Mucosa of rectum (tissue), 2 donors: ENCODE measurements around the gene DHRS7.

ENCODE experiments used
- H3K27ac ChIP-seq, 2 donors: one replicate each; pipeline ENCODE4 v1.7.0; 2013; ENCODE audit warnings: inconsistent platforms in 2 of 2, low read depth in 2 of 2, low read length in 2 of 2
- H3K27me3 ChIP-seq, 2 donors: one replicate each; pipeline ENCODE4 v1.7.0; 2013; ENCODE audit warnings: low read length in 2 of 2; ENCODE audit not compliant: control insufficient read depth in 2 of 2, insufficient read depth in 2 of 2
- H3K36me3 ChIP-seq, 2 donors: one replicate each; pipeline ENCODE4 v1.7.0; 2013; ENCODE audit warnings: low read length in 2 of 2; ENCODE audit not compliant: control insufficient read depth in 2 of 2, insufficient read depth in 2 of 2
- H3K4me1 ChIP-seq, 2 donors: one replicate each; pipeline ENCODE4 v1.7.0; 2013; ENCODE audit warnings: low read length in 2 of 2, mild to moderate bottlenecking in 1 of 2; ENCODE audit not compliant: control insufficient read depth in 2 of 2, insufficient read depth in 2 of 2
- H3K4me3 ChIP-seq, 2 donors: one replicate each; pipeline ENCODE4 v1.7.0; 2013; ENCODE audit warnings: low read length in 2 of 2
- H3K9ac ChIP-seq, 2 donors: one replicate each; pipeline ENCODE4 v1.7.0; 2013; ENCODE audit warnings: low read length in 2 of 2, low read depth in 1 of 2, mild to moderate bottlenecking in 1 of 2
- H3K9me3 ChIP-seq, 2 donors: one replicate each; pipeline ENCODE4 v1.7.0; 2013; ENCODE audit warnings: low read length in 2 of 2; ENCODE audit not compliant: control insufficient read depth in 2 of 2
- donor health status: healthy.
- donor health status: Normal muscosa, but diverticular disease.

Gene DHRS7

GRCh38 chr14:60153991-60154390 lies 11.2 kb downstream of the DHRS7 start:
- Histone ChIP-seq H3K27ac (no peak overlapping the region), H3K36me3 (peaks cover 12 to 13% of the 10 kb centered on the region in 2 donors), H3K9me3 (no peaks in the 10 kb centered on the region), H3K27me3 (no peaks in the 10 kb centered on the region), H3K4me3 (no peak overlapping the region), H3K9ac (no peak overlapping the region), H3K4me1 (peaks cover 0 to 4% of the 10 kb centered on the region in 2 donors)

- H3K36me3 ChIP-seq, result peaks cover 21 to 26% of the 10 kb centered on the region in 2 donors
- no peaks in the 10 kb centered on the region for H3K27me3 ChIP-seq
- H3K4me1 ChIP-seq, result peaks cover 0 to 4% of the 10 kb centered on the region in 2 donors
- H3K9ac ChIP-seq, result no peak overlapping the region
- H3K4me3 ChIP-seq, result no peak overlapping the region
- peak overlapping the region in 1 of 2 donors; percentile 9 for H3K27ac ChIP-seq
- H3K9me3 ChIP-seq, result no peaks in the 10 kb centered on the region
Observed at GRCh38 chr14:60151715-60152114, 13.5 kb downstream of the DHRS7 start.

GRCh38 chr14:60134702-60135101 lies 30.5 kb downstream of the DHRS7 start:
- peaks cover 0 to 2% of the 10 kb centered on the region in 2 donors for H3K36me3 ChIP-seq
- H3K4me1 ChIP-seq, result no peaks in the 10 kb centered on the region
- H3K27me3 ChIP-seq, result no peaks in the 10 kb centered on the region
- no peak overlapping the region for H3K27ac ChIP-seq
- H3K9me3 ChIP-seq, result no peaks in the 10 kb centered on the region
- no peak overlapping the region for H3K4me3 ChIP-seq
- H3K9ac ChIP-seq, result no peak overlapping the region

GRCh38 chr14:60133487-60133886 lies 31.7 kb downstream of the DHRS7 start:
- H3K27me3 ChIP-seq, result no peaks in the 10 kb centered on the region
- no peaks in the 10 kb centered on the region for H3K4me1 ChIP-seq
- no peak overlapping the region for H3K27ac ChIP-seq
- H3K9me3 ChIP-seq, result no peaks in the 10 kb centered on the region
- no peak overlapping the region for H3K9ac ChIP-seq
- no peak overlapping the region for H3K4me3 ChIP-seq
- peaks cover 0 to 2% of the 10 kb centered on the region in 2 donors for H3K36me3 ChIP-seq

- no peak overlapping the region for H3K4me3 ChIP-seq
- H3K9me3 ChIP-seq, result no peaks in the 10 kb centered on the region
- no peaks in the 10 kb centered on the region for H3K4me1 ChIP-seq
- H3K27ac ChIP-seq, result no peak overlapping the region
- H3K36me3 ChIP-seq, result peaks cover 50 to 55% of the 10 kb centered on the region in 2 donors
- no peaks in the 10 kb centered on the region for H3K27me3 ChIP-seq
- H3K9ac ChIP-seq, result no peak overlapping the region
Observed at GRCh38 chr14:60125918-60126317, 39.3 kb downstream of the DHRS7 start.

DNA sequence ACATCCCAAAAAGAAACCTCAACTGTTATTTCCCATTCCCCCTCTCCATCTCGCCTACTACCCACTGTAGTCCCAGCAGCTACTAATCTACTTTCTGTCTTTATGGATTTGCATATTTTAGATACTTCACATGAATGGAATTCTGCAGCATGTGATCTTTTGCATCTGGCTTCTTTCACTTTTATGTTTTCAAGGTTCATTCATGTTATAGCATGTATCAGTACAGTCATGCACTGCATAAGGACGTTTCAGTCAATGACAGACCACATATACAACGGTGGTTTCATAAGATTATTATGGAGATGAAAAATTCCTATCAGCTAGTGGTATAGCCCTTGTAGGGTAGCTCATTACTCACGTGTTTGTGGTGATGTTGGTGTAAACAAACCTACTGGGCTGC lies 49.0 kb downstream of the DHRS7 start:
- H3K9me3 ChIP-seq, result no peaks in the 10 kb centered on the region
- no peaks in the 10 kb centered on the region for H3K27me3 ChIP-seq
- H3K36me3 ChIP-seq, result peaks cover 28 to 40% of the 10 kb centered on the region in 2 donors
- H3K4me1 ChIP-seq, result no peaks in the 10 kb centered on the region
- H3K4me3 ChIP-seq, result no peak overlapping the region
- H3K27ac ChIP-seq, result no peak overlapping the region
- no peak overlapping the region for H3K9ac ChIP-seq

DNA sequence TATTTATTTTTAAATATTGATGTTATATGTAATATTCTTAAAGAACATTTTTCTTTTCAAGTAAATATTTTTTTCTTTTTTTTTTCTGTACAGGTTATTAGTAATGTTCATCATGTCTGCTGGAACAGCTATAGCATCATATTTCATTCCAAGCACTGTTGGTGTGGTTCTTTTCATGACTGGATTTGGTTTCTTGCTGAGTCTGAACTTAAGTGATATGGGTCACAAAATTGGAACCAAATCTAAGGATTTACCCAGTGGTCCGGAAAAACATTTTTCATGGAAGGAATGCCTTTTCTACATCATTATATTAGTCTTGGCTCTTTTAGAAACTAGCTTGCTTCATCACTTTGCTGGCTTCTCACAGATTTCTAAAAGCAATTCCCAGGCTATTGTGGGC lies 50.3 kb downstream of the DHRS7 start:
- Histone ChIP-seq H3K36me3 (peaks cover 24 to 34% of the 10 kb centered on the region in 2 donors), H3K9me3 (no peaks in the 10 kb centered on the region), H3K4me3 (no peak overlapping the region), H3K27me3 (no peaks in the 10 kb centered on the region), H3K9ac (no peak overlapping the region), H3K4me1 (no peaks in the 10 kb centered on the region), H3K27ac (no peak overlapping the region)

- H3K9ac ChIP-seq, result no peak overlapping the region
- no peaks in the 10 kb centered on the region for H3K27me3 ChIP-seq
- no peak overlapping the region for H3K4me3 ChIP-seq
- H3K36me3 ChIP-seq, result peaks cover 11 to 16% of the 10 kb centered on the region in 2 donors
- no peaks in the 10 kb centered on the region for H3K9me3 ChIP-seq
- H3K4me1 ChIP-seq, result no peaks in the 10 kb centered on the region
- no peak overlapping the region for H3K27ac ChIP-seq
Observed at GRCh38 chr14:60111732-60112131, 53.5 kb downstream of the DHRS7 start.

GRCh38 chr14:60107477-60107876 lies 57.7 kb downstream of the DHRS7 start:
- H3K4me3 ChIP-seq, result no peak overlapping the region
- no peaks in the 10 kb centered on the region for H3K27me3 ChIP-seq
- no peaks in the 10 kb centered on the region for H3K4me1 ChIP-seq
- no peak overlapping the region for H3K27ac ChIP-seq
- H3K36me3 ChIP-seq, result peaks cover 2 to 5% of the 10 kb centered on the region in 2 donors
- no peak overlapping the region for H3K9ac ChIP-seq
- no peaks in the 10 kb centered on the region for H3K9me3 ChIP-seq

GRCh38 chr14:60106339-60106738 lies 58.9 kb downstream of the DHRS7 start:
- Histone ChIP-seq H3K9ac (no peak overlapping the region), H3K9me3 (no peaks in the 10 kb centered on the region), H3K36me3 (peaks cover 2 to 5% of the 10 kb centered on the region in 2 donors), H3K27me3 (no peaks in the 10 kb centered on the region), H3K27ac (no peak overlapping the region), H3K4me1 (no peaks in the 10 kb centered on the region), H3K4me3 (no peak overlapping the region)

GRCh38 chr14:60102389-60102788 lies 62.8 kb downstream of the DHRS7 start:
- Histone ChIP-seq H3K27ac (no peak overlapping the region), H3K9ac (no peak overlapping the region), H3K4me3 (no peak overlapping the region), H3K9me3 (no peaks in the 10 kb centered on the region), H3K4me1 (no peaks in the 10 kb centered on the region), H3K36me3 (peaks cover 0 to 6% of the 10 kb centered on the region in 2 donors), H3K27me3 (no peaks in the 10 kb centered on the region)
